PFSK-1 (cell line): ENCODE measurements around the gene VASH2.

Experiments
- FOXP2 ChIP-seq: optimal IDR thresholded peaks from 2 replicates; pipeline ENCODE3; 2011; ENCODE audit warnings: borderline replicate concordance, control low read depth, inconsistent platforms; ENCODE audit not compliant: insufficient read depth; ENCODE audit errors: extremely low read length, extremely low read depth
- POLR2AphosphoS5 ChIP-seq: IDR thresholded peaks from 2 replicates; pipeline ENCODE4 v1.6.1; 2012; ENCODE audit warnings: low read depth, mild to moderate bottlenecking, control low read depth, low read length, moderate library complexity
- SIN3A ChIP-seq: IDR thresholded peaks from 2 replicates; pipeline ENCODE4 v1.6.1; 2012; ENCODE audit warnings: mild to moderate bottlenecking, low read length, moderate library complexity, borderline replicate concordance; ENCODE audit not compliant: insufficient read depth
- TAF1 ChIP-seq: IDR thresholded peaks from 2 replicates; pipeline ENCODE4 v1.6.1; 2012; ENCODE audit warnings: low read length, control low read depth, borderline replicate concordance; ENCODE audit not compliant: insufficient read depth
- TF ChIP-seq, protein P1 (sequence below), 2 experiments: IDR thresholded peaks; 2 replicates each; pipeline versions ENCODE4 v1.6.1 to v1.8.0; 2011 to 2012; ENCODE audit warnings: low read depth in 2 of 2, low read length in 2 of 2, control low read depth in 1 of 2, inconsistent platforms in 1 of 2, mild to moderate bottlenecking in 1 of 2, moderate library complexity in 1 of 2; ENCODE audit not compliant: insufficient read depth in 1 of 2

The VASH2 gene

DNA sequence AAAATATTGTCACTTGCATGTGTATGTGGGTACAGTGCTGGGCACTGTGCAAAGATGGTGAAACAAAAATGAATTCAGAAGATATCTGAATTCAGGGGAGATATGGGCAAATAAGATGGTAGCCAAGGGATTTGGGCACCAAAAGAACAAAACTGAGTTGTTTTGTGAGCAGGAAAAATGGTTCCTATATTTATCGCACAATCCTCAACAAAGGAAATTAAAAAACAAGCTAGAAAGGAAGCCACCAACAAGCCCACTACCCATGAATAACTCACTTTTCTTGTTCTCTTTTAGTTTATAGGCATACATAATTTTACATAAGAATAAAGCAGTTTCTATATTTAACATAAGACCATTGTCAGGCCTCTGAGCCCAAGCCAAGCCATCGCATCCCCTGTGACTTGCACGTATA is 40.7 kb upstream of the VASH2 start:
- TF ChIP-seq SIN3A = no peak
- TF ChIP-seq FOXP2 = no peak
- no peak for TF ChIP-seq POLR2AphosphoS5
- TF ChIP-seq TAF1 = no peak
- TF ChIP-seq, protein P1, sequence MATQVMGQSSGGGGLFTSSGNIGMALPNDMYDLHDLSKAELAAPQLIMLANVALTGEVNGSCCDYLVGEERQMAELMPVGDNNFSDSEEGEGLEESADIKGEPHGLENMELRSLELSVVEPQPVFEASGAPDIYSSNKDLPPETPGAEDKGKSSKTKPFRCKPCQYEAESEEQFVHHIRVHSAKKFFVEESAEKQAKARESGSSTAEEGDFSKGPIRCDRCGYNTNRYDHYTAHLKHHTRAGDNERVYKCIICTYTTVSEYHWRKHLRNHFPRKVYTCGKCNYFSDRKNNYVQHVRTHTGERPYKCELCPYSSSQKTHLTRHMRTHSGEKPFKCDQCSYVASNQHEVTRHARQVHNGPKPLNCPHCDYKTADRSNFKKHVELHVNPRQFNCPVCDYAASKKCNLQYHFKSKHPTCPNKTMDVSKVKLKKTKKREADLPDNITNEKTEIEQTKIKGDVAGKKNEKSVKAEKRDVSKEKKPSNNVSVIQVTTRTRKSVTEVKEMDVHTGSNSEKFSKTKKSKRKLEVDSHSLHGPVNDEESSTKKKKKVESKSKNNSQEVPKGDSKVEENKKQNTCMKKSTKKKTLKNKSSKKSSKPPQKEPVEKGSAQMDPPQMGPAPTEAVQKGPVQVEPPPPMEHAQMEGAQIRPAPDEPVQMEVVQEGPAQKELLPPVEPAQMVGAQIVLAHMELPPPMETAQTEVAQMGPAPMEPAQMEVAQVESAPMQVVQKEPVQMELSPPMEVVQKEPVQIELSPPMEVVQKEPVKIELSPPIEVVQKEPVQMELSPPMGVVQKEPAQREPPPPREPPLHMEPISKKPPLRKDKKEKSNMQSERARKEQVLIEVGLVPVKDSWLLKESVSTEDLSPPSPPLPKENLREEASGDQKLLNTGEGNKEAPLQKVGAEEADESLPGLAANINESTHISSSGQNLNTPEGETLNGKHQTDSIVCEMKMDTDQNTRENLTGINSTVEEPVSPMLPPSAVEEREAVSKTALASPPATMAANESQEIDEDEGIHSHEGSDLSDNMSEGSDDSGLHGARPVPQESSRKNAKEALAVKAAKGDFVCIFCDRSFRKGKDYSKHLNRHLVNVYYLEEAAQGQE (IDR thresholded peaks at IDR 0.05; ENCODE audit: insufficient read depth in 1 of 2, low read depth in 2 of 2, low read length in 2 of 2) = no peak

DNA sequence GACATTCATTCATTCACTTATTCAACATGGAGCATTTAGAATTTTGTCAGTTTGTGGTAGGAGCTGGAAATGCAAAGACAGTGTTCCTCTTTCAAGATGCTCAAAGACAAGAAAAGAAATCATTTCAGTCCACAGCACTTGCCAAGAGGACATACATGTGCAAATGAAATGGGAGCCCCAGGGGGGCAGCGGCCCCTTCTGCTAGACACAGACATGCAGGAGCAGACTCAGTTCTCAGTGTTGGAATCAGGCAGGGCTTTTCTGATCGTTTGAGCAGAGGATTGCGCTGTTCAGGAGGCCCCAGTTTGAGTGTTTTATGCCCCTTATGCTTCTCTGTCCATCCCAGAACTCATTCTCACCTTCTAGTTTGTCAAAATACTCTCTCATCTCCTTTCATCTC is 35.6 kb upstream of the VASH2 start:
- TF ChIP-seq POLR2AphosphoS5 (no peak), SIN3A (no peak), FOXP2 (no peak), TAF1 (no peak)
- TF ChIP-seq, protein P1 (IDR thresholded peaks at IDR 0.05; ENCODE audit: insufficient read depth in 1 of 2, low read depth in 2 of 2, low read length in 2 of 2) = no peak

DNA sequence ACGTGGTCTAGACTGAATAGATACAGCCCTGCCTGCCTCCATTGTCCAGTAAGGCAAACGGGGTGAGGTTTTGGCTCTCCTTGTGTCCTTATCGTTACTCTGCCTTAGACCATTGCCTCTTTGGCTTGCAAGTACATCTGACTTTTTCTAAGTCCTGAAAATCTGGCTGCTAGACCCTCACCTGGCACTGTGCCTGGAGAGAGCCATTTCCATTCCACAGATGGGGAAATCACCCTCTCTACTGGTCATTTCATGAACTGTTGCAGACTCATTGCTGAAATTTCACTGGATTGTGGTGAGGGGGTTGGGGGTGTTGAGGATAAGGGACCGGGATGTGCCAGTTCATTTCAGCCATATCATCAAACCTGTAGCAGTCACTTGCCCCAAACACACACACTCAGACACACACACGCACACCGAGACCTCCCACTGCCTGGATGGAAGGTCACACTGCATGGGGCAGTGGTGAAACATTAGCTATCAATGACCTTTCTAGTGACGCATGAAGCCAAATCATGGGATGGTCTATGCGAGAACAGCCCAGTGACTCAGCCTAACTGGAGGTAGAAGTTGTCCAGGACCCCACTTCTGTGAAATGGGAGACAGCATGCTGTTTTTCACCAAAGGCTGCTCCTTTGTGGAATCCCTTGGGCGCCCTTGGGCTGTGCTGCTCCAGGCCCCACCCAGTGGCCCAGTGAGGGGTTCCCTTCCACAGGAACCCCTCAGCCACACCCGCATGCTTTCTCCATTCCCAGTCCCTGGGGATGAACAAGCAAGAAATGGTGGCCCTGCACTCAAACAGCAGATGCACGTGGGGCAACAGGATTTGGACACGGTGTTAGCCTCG is 34.9 kb upstream of the VASH2 start:
- TF ChIP-seq SIN3A (no peak), FOXP2 (no peak), POLR2AphosphoS5 (no peak), TAF1 (0 out of 2 replicates have a peak, but pooled peaks have one; percentile 18)
- TF ChIP-seq, protein P1 (IDR thresholded peaks at IDR 0.05; ENCODE audit: insufficient read depth in 1 of 2, low read depth in 2 of 2, low read length in 2 of 2) = no peak

DNA sequence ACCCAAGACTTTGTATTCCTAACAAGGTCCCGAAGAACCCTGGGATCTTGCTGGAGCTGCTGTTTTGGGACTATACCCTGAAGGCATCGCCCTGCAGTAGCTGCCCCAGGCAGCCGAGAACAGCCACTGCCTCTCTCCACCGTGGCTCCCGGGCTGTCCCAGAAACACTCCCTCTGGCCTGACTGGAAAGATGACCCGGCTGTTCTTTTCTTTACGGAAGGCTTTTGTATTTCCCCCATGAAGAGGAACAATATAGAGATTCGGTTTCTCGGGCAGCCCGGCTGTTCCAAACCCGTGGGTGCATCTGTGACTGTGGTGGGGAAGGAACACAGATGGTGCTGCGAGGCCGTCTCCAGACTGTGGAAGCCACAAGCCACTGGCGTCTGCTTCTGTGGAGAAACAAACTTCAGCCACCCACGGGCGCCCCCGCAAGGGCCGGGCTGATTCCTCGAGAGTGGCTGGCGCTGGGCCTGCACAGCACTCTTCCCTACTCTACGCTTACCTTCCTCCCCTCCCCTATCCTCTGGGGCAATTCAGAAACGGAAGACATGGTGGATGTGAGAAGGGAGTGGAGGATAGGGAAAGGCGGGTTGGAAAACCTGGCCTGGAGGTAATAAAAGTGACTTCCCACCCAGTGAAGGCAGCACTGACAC is 33.7 kb upstream of the VASH2 start:
- TF ChIP-seq FOXP2 = no peak
- peak; percentile 84; the same call in 1 of the 2 replicates for TF ChIP-seq TAF1
- peak; percentile 39; the same call in 1 of the 2 replicates for TF ChIP-seq SIN3A
- TF ChIP-seq, protein P1 (IDR thresholded peaks at IDR 0.05; ENCODE audit: insufficient read depth in 1 of 2, low read depth in 2 of 2, low read length in 2 of 2) = peak in 1 of 2 experiments; percentile 30; a peak in 1 of 4 replicates
- TF ChIP-seq POLR2AphosphoS5 = peak; percentile 69
